ENCODE results near the gene BRD2.
"Not testable (repeated sequence)": the region's sequence is repeated elsewhere in the genome, so short reads cannot be mapped to it uniquely, and the experiment has no call there.

The BRD2 gene

GRCh38 chr6:32968093-32968866 is at the start of gene BRD2:
BRD2 (plus strand) TSS chr6:32968594; CDS start chr6:32972899, 4,305 bp downstream.
- peak; percentile 97 for DNase-seq

GRCh38 chr6:32920715-32921114 is 47.7 kb upstream of the BRD2 start:
- no peak for DNase-seq

- no peak for DNase-seq
Observed at GRCh38 chr6:32922083-32922482, 46.3 kb upstream of the BRD2 start.

GRCh38 chr6:32931211-32931610 is 37.2 kb upstream of the BRD2 start:
- no peak for DNase-seq

- DNase-seq: no peak
Observed at GRCh38 chr6:32932132-32932868, 36.1 kb upstream of the BRD2 start.

- DNase-seq: peak; percentile 72
Observed at GRCh38 chr6:32933661-32934085, 34.7 kb upstream of the BRD2 start.

GRCh38 chr6:32935551-32936238 is 32.7 kb upstream of the BRD2 start:
- no peak for DNase-seq

GRCh38 chr6:32936239-32937152 is 31.9 kb upstream of the BRD2 start:
- DNase-seq: no peak

- DNase-seq: no peak
Observed at GRCh38 chr6:32937230-32937633, 31.2 kb upstream of the BRD2 start.

- no peak for DNase-seq
Observed at GRCh38 chr6:32938494-32938893, 29.9 kb upstream of the BRD2 start.

- peak; percentile 15 for DNase-seq
Observed at GRCh38 chr6:32940656-32941213, 27.7 kb upstream of the BRD2 start, which contains the start of gene HLA-DMB. HLA-DMB (minus strand) TSS chr6:32941028; CDS start chr6:32940807, 221 bp downstream.

- DNase-seq: peak; percentile 35
Observed at GRCh38 chr6:32941214-32941768, 27.1 kb upstream of the BRD2 start.

GRCh38 chr6:32942555-32943123 is 25.8 kb upstream of the BRD2 start:
- not testable (repeated sequence) for DNase-seq

- DNase-seq: peak; percentile 22
Observed at GRCh38 chr6:32943864-32944649, 24.3 kb upstream of the BRD2 start.

- DNase-seq: peak; percentile 24
Observed at GRCh38 chr6:32945108-32945760, 23.2 kb upstream of the BRD2 start.

- no peak for DNase-seq
Observed at GRCh38 chr6:32945953-32946352, 22.4 kb upstream of the BRD2 start.

GRCh38 chr6:32946893-32947292 is 21.5 kb upstream of the BRD2 start:
- DNase-seq: no peak

- peak; percentile 28 for DNase-seq
Observed at GRCh38 chr6:32947552-32948465, 20.6 kb upstream of the BRD2 start.

- DNase-seq: no peak
Observed at GRCh38 chr6:32949113-32949512, 19.3 kb upstream of the BRD2 start.

Measured in activated naive CD4-positive, alpha-beta T cell treated with anti-CD3 and anti-CD28 coated beads, Interleukin-2, amount 50 U/mL, for 16 hours (primary cell).